ENCODE results near the gene CIITA.
A peak's percentile ranks its signal among the peaks of the same experiment; 100 is the strongest.

Gene CIITA

DNA sequence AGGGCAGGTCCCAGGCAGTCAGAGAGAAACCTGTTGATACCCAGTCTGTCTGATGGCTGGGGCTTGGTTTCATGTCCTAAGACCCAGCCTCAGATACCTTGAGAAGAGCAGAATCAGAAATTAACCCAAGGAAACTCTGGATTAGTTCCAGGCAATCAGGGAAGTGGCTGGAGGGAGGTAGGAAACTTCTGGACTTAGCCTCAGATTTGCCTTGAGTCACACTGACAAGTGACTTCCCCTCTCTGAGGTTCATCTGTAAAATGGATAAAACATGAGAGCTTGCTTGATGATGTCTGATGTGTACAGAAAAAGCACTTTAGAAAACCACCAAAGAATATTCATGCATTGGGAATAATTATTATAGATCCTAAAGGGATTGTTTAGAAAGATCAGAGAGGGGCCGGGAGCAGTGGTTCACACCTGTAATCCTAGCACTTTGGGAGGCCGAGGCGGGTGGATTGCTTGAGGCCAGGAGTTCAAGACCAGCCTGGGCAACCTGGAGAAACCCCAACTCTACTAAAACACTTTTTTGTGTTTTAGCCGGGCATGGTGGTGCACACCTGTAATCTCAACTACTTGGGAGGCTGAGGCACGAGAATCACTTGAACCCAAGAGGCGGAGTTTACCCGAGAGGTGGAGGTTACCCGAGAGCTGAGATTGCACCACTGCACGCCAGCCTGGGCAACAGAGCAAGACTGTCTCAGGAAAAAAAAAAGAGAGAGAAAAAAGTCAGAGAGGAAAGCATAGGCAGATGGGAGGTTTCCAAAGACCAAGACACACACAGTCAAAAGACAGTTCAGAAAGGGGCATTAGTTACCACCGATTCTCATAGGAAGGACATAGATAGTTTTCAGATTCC is 3.8 kb downstream of the CIITA start:
- Histone ChIP-seq H3K79me2 (ENCODE audit: insufficient read depth, low read depth) (peaks cover 68% of the 10 kb centered on the region), H2AFZ (ENCODE audit: low read depth) (no peak overlapping the region), H3K27ac (peak overlapping the region; percentile 49), H3K4me2 (peak overlapping the region; percentile 75), H3K9ac (peak overlapping the region; percentile 1; the same call in 1 of the 2 replicates), H4K20me1 (ENCODE audit: insufficient read depth) (no peaks in the 10 kb centered on the region; the same call in 1 of the 2 replicates), H3K36me3 (ENCODE audit: insufficient read depth) (no peaks in the 10 kb centered on the region), H3K27me3 (ENCODE audit: insufficient read depth, low read depth) (no peaks in the 10 kb centered on the region), H3K4me1 (ENCODE audit: low read depth, poor library complexity, severe bottlenecking) (peaks cover 78% of the 10 kb centered on the region), H3K4me3 (IDR thresholded peaks at IDR 0.05; ENCODE audit: insufficient read depth, low read depth, low read length) (no peak overlapping the region)
- TF ChIP-seq CTCF (conservative IDR thresholded peaks at IDR 0.05; ENCODE audit: low read depth, low read length) = no peak

GRCh38 chr16:10881479-10882030 is 4.6 kb downstream of the CIITA start:
- Histone ChIP-seq H2AFZ (ENCODE audit: low read depth) (no peak overlapping the region), H3K9ac (peak overlapping the region; percentile 1; the same call in 1 of the 2 replicates), H3K79me2 (ENCODE audit: insufficient read depth, low read depth) (peaks cover 68% of the 10 kb centered on the region), H3K27ac (peak overlapping the region; percentile 49), H3K4me3 (IDR thresholded peaks at IDR 0.05; ENCODE audit: insufficient read depth, low read depth, low read length) (no peak overlapping the region), H3K36me3 (ENCODE audit: insufficient read depth) (no peaks in the 10 kb centered on the region), H3K4me2 (peak overlapping the region; percentile 75), H4K20me1 (ENCODE audit: insufficient read depth) (no peaks in the 10 kb centered on the region; the same call in 1 of the 2 replicates), H3K4me1 (ENCODE audit: low read depth, poor library complexity, severe bottlenecking) (peaks cover 78% of the 10 kb centered on the region), H3K27me3 (ENCODE audit: insufficient read depth, low read depth) (no peaks in the 10 kb centered on the region)
- no peak for TF ChIP-seq CTCF (conservative IDR thresholded peaks at IDR 0.05; ENCODE audit: low read depth, low read length)

GRCh38 chr16:10883004-10883403 is 6.0 kb downstream of the CIITA start:
- H4K20me1 ChIP-seq (ENCODE audit: insufficient read depth) = no peaks in the 10 kb centered on the region; the same call in 1 of the 2 replicates
- H3K27ac ChIP-seq = no peak overlapping the region
- no peaks in the 10 kb centered on the region for H3K36me3 ChIP-seq (ENCODE audit: insufficient read depth)
- H3K4me1 ChIP-seq (ENCODE audit: low read depth, poor library complexity, severe bottlenecking) = peaks cover 80% of the 10 kb centered on the region
- peak overlapping the region; percentile 5; the same call in 1 of the 2 replicates for H3K4me2 ChIP-seq
- H3K9ac ChIP-seq = no peak overlapping the region
- H3K4me3 ChIP-seq (IDR thresholded peaks at IDR 0.05; ENCODE audit: insufficient read depth, low read depth, low read length) = no peak overlapping the region
- H3K27me3 ChIP-seq (ENCODE audit: insufficient read depth, low read depth) = no peaks in the 10 kb centered on the region
- no peak overlapping the region for H2AFZ ChIP-seq (ENCODE audit: low read depth)
- no peak for TF ChIP-seq CTCF (conservative IDR thresholded peaks at IDR 0.05; ENCODE audit: low read depth, low read length)
- peaks cover 65% of the 10 kb centered on the region for H3K79me2 ChIP-seq (ENCODE audit: insufficient read depth, low read depth)

DNA sequence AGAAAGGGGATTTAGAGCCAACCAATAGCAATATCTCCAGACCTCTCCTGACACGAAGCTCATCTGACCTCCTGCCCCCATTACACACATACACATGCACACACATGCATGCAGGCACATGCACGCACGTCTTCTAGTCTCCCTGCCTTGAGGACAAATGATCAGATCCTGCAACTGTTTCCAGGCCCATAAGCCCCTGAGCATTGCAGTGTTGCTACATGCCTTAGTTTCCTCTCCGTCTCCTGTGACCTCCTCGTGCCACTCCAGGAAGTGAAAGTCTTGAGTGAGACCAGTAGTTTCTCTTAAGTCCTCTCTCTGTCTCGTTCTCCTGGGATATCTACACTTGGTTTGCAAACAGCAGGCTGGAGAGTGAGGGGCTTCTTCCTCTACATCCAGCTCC is 8.2 kb downstream of the CIITA start:
- Histone ChIP-seq H3K4me2 (no peak overlapping the region), H4K20me1 (ENCODE audit: insufficient read depth) (no peaks in the 10 kb centered on the region; the same call in 1 of the 2 replicates), H3K4me3 (IDR thresholded peaks at IDR 0.05; ENCODE audit: insufficient read depth, low read depth, low read length) (no peak overlapping the region), H3K27ac (no peak overlapping the region), H3K27me3 (ENCODE audit: insufficient read depth, low read depth) (no peaks in the 10 kb centered on the region), H3K79me2 (ENCODE audit: insufficient read depth, low read depth) (peaks cover 57% of the 10 kb centered on the region), H3K4me1 (ENCODE audit: low read depth, poor library complexity, severe bottlenecking) (peaks cover 66% of the 10 kb centered on the region), H2AFZ (ENCODE audit: low read depth) (no peak overlapping the region), H3K9ac (no peak overlapping the region), H3K36me3 (ENCODE audit: insufficient read depth) (no peaks in the 10 kb centered on the region)
- no peak for TF ChIP-seq CTCF (conservative IDR thresholded peaks at IDR 0.05; ENCODE audit: low read depth, low read length)

All from KMS-11 (cell line).